ENCODE data around the gene COQ3.

The COQ3 gene

DNA sequence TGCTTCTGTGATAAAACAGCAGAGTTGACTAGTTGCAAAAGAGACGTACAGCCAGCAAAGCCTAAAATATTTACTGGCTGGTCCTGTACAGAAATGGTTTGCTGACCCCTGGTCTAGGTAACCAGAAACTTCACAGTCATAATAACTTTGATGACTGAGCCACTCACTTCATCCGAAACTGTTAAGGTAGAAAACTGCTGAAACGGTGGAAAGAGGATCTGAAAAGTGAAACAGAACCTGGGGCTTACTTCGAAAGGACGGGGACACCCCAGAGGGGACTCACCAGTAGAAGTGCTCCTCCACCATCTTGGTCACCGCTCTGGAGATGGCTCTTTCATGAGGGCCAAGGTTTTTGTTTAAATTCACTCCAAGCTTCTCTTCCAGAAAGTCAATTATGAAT is 60.9 kb downstream of the COQ3 start:
- DNase-seq: no peak

DNA sequence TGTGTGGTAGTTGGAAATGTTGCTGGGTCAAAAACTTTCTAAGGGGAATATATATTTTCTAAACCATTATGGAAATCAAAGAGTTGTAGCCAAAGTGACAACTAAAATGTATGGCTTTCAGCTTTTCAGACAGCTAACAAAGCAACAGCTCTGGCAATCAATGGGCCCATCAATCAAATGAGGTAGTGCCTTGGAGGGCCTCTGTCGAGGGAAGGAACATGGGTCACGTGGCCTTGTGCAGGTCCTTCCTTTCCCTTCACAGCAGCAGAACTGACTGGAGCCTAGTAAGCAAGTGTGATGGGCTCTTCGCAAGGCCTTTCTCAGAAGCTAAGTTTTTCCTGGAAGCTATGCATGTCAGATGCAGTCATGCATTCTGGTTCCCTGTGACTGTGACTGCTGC is 62.5 kb downstream of the COQ3 start:
- no peak for DNase-seq

DNA sequence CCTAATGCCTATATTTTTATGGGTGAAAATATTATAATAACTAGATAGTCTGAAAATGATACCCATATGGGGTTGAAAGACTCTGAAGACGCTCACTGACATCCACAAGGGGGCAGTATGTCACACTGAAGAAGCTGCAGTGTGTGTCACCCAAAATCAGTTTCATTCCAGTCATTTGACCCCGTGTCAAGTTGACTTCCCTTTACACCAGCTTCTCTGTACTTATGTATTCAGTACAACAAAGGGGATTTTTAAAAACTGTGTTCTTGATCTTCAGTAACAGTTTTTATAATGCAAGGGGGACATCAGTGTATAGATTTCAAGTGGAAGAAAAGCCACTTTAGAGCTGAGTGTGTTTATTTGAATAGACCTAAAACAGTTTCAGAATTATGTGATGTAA is 63.8 kb downstream of the COQ3 start:
- DNase-seq: no peak

DNA sequence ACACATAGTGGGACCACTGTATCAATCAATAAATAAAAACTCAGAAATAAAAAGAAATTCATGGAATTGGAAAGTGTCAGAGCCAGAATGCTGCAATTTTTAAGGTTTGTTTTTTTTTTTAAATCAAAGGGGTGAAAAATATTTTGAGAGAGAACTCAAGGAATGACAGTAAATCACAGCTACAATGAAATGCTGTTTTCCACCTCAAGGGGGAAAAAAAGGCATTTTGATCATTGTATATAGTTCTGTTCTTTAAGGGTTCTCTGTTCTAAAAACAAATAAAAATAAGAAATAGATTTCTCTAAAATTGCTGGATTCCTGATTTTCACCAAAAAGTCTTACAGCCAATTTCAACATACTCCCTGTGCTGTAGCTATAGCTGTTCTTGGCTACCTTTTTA is 69.0 kb downstream of the COQ3 start:
- DNase-seq: no peak
